HG03045 (cell line): ENCODE data around the gene IMPA2.
"Not testable (repeated sequence)": the region's sequence is repeated elsewhere in the genome, so short reads cannot be mapped to it uniquely, and the experiment has no call there.

ENCODE experiments used
- ATAC-seq: cut with Tn5 transposase; IDR thresholded peaks from one replicate; pipeline ENCODE4 v1.9.1; 2021; ENCODE audit warnings: mild to moderate bottlenecking, moderate library complexity; ENCODE audit not compliant: unreplicated experiment

The IMPA2 gene

GRCh38 chr18:11960743-11961380 is 20.4 kb upstream of the IMPA2 start:
- no peak for ATAC-seq

GRCh38 chr18:11962597-11962996 is 18.7 kb upstream of the IMPA2 start:
- no peak for ATAC-seq

- no peak for ATAC-seq
Observed at GRCh38 chr18:11963991-11964484, 17.3 kb upstream of the IMPA2 start.

- ATAC-seq: no peak
Observed at GRCh38 chr18:11969904-11970835, 11.1 kb upstream of the IMPA2 start.

- not testable (repeated sequence) for ATAC-seq
Observed at GRCh38 chr18:11970836-11971226, 10.5 kb upstream of the IMPA2 start.

GRCh38 chr18:11972371-11973174 is 8.7 kb upstream of the IMPA2 start:
- ATAC-seq: no peak

GRCh38 chr18:11974741-11975325 is 6.5 kb upstream of the IMPA2 start:
- no peak for ATAC-seq

- no peak for ATAC-seq
Observed at GRCh38 chr18:11975723-11976122, 5.6 kb upstream of the IMPA2 start.

- ATAC-seq: no peak
Observed at GRCh38 chr18:11976315-11977152, 4.8 kb upstream of the IMPA2 start.

- no peak for ATAC-seq
Observed at GRCh38 chr18:11977153-11977466, 4.2 kb upstream of the IMPA2 start.

- no peak for ATAC-seq
Observed at GRCh38 chr18:11978956-11979355, 2.4 kb upstream of the IMPA2 start.

- ATAC-seq: no peak
Observed at GRCh38 chr18:11980163-11980493, 1.2 kb upstream of the IMPA2 start.

- peak; percentile 89 for ATAC-seq
Observed at GRCh38 chr18:11980494-11981191, 664 bp upstream of the IMPA2 start.

- peak; percentile 28 for ATAC-seq
Observed at GRCh38 chr18:11981543-11982366, 448 bp downstream of the IMPA2 start.

- ATAC-seq: no peak
Observed at GRCh38 chr18:11982981-11983380, 1.7 kb downstream of the IMPA2 start.

GRCh38 chr18:11983592-11983991 is 2.3 kb downstream of the IMPA2 start:
- ATAC-seq: no peak

- no peak for ATAC-seq
Observed at GRCh38 chr18:11984091-11984490, 2.8 kb downstream of the IMPA2 start.

GRCh38 chr18:11985586-11985985 is 4.3 kb downstream of the IMPA2 start:
- no peak for ATAC-seq

GRCh38 chr18:11986061-11986460 is 4.8 kb downstream of the IMPA2 start:
- no peak for ATAC-seq
